Immature natural killer cell (primary cell): ENCODE results near the gene PHRF1. TPM values are rescaled to one million over a fixed set of nuclear protein-coding genes. Genes with fewer than 3 reads are reported as not detected.

Source experiments
- DNase-seq, 3 donors: peaks; one replicate each; pipeline ENCODE4 v3.0.0; 2022; ENCODE audit warnings: mixed read lengths in 1 of 3
- H3K27ac Mint-ChIP-seq, 6 donors: one replicate each; pipeline ENCODE4 v1.8.0; 2020; ENCODE audit warnings: mixed read lengths in 6 of 6, mild to moderate bottlenecking in 5 of 6, inconsistent platforms in 4 of 6, moderate library complexity in 3 of 6
- H3K27me3 Mint-ChIP-seq, 3 donors: one replicate each; pipeline ENCODE4 v1.8.0; 2020 to 2021; ENCODE audit warnings: low read depth in 3 of 3, mild to moderate bottlenecking in 3 of 3, mixed read lengths in 3 of 3, moderate library complexity in 3 of 3, inconsistent platforms in 1 of 3
- H3K36me3 Mint-ChIP-seq, 3 donors: one replicate each; pipeline ENCODE4 v1.8.0; 2020; ENCODE audit warnings: mixed read lengths in 3 of 3, inconsistent platforms in 2 of 3, mild to moderate bottlenecking in 2 of 3
- H3K4me1 Mint-ChIP-seq, 2 donors: one replicate each; pipeline ENCODE4 v1.8.0; 2020; ENCODE audit warnings: inconsistent platforms in 2 of 2, mild to moderate bottlenecking in 2 of 2, mixed read lengths in 2 of 2, moderate library complexity in 1 of 2
- H3K4me3 Mint-ChIP-seq, 5 donors: one replicate each; pipeline ENCODE4 v1.8.0; 2020; ENCODE audit warnings: mild to moderate bottlenecking in 5 of 5, mixed read lengths in 5 of 5, inconsistent platforms in 3 of 5, moderate library complexity in 3 of 5
- H3K9me3 Mint-ChIP-seq, 6 donors: one replicate each; pipeline ENCODE4 v1.8.0; 2020; ENCODE audit warnings: mild to moderate bottlenecking in 6 of 6, mixed read lengths in 6 of 6, inconsistent platforms in 4 of 6, moderate library complexity in 3 of 6
- polyA plus RNA-seq, 3 donors: library from polyadenylated mRNA; unstranded; fragments of 300-500 nt; fragmentation: Illumina TruSeq; gene quantifications; one replicate each; pipeline ENCODE4 v1.2.3, GENCODE V29; 2021

The PHRF1 gene
- polyA plus RNA-seq, 3 donors from 2014 or later, result 4.0 to 17.5 (median 5.4) TPM

- DNase-seq, result no peak
- no peaks in the 10 kb centered on the region for H3K36me3 Mint-ChIP-seq
- H3K9me3 Mint-ChIP-seq, result peaks cover 0 to 2% (median 0%) of the 10 kb centered on the region in 6 donors
- no peaks in the 10 kb centered on the region for H3K4me1 Mint-ChIP-seq
- H3K4me3 Mint-ChIP-seq, result no peak overlapping the region
- peaks cover 0 to 2% (median 0%) of the 10 kb centered on the region in 3 donors for H3K27me3 Mint-ChIP-seq
- no peak overlapping the region for H3K27ac Mint-ChIP-seq
These were observed 27.3 kb upstream of the PHRF1 start for GRCh38 chr11:548700-549603.

- no peak overlapping the region for H3K4me3 Mint-ChIP-seq
- H3K27ac Mint-ChIP-seq, result no peak overlapping the region
- H3K4me1 Mint-ChIP-seq, result no peaks in the 10 kb centered on the region
- peaks cover 0 to 2% (median 0%) of the 10 kb centered on the region in 3 donors for H3K27me3 Mint-ChIP-seq
- no peaks in the 10 kb centered on the region for H3K36me3 Mint-ChIP-seq
- DNase-seq, result no peak
- peaks cover 0 to 2% (median 0%) of the 10 kb centered on the region in 6 donors for H3K9me3 Mint-ChIP-seq
These were observed 26.1 kb upstream of the PHRF1 start for GRCh38 chr11:550021-550745.

- H3K27ac Mint-ChIP-seq, result no peak overlapping the region
- no peak overlapping the region for H3K4me3 Mint-ChIP-seq
- no peaks in the 10 kb centered on the region for H3K36me3 Mint-ChIP-seq
- DNase-seq, result no peak
- peaks cover 0 to 2% (median 0%) of the 10 kb centered on the region in 6 donors for H3K9me3 Mint-ChIP-seq
- H3K4me1 Mint-ChIP-seq, result no peaks in the 10 kb centered on the region
- peaks cover 0 to under 1% (median 0%) of the 10 kb centered on the region in 3 donors for H3K27me3 Mint-ChIP-seq
These were observed 25.6 kb upstream of the PHRF1 start for GRCh38 chr11:550746-551085.

GRCh38 chr11:551131-551530 lies 25.1 kb upstream of the PHRF1 start:
- no peak for DNase-seq
- Mint-ChIP-seq H3K27ac (no peak overlapping the region), H3K4me3 (no peak overlapping the region), H3K4me1 (no peaks in the 10 kb centered on the region), H3K9me3 (peaks cover 0 to 2% (median 0%) of the 10 kb centered on the region in 6 donors), H3K36me3 (no peaks in the 10 kb centered on the region), H3K27me3 (no peaks in the 10 kb centered on the region)

- Mint-ChIP-seq H3K36me3 (no peaks in the 10 kb centered on the region), H3K9me3 (no peaks in the 10 kb centered on the region), H3K4me3 (no peak overlapping the region), H3K27me3 (peaks cover 0 to 2% (median 0%) of the 10 kb centered on the region in 3 donors), H3K4me1 (peaks cover 0 to 2% of the 10 kb centered on the region in 2 donors), H3K27ac (no peak overlapping the region)
- DNase-seq, result no peak
These were observed 24.7 kb upstream of the PHRF1 start for GRCh38 chr11:551596-551995.

GRCh38 chr11:553083-553987 lies 22.9 kb upstream of the PHRF1 start:
- H3K27ac Mint-ChIP-seq, result no peak overlapping the region
- H3K9me3 Mint-ChIP-seq, result no peaks in the 10 kb centered on the region
- peak overlapping the region in 1 of 5 donors; percentile 27 for H3K4me3 Mint-ChIP-seq
- H3K36me3 Mint-ChIP-seq, result no peaks in the 10 kb centered on the region
- no peak for DNase-seq
- H3K4me1 Mint-ChIP-seq, result peaks cover 0 to 2% of the 10 kb centered on the region in 2 donors
- H3K27me3 Mint-ChIP-seq, result peaks cover 0 to 5% (median 0%) of the 10 kb centered on the region in 3 donors

GRCh38 chr11:553988-554340 lies 22.3 kb upstream of the PHRF1 start:
- no peaks in the 10 kb centered on the region for H3K36me3 Mint-ChIP-seq
- DNase-seq, result no peak
- H3K9me3 Mint-ChIP-seq, result no peaks in the 10 kb centered on the region
- H3K27ac Mint-ChIP-seq, result no peak overlapping the region
- H3K27me3 Mint-ChIP-seq, result peaks cover 0 to 5% (median 0%) of the 10 kb centered on the region in 3 donors
- no peak overlapping the region for H3K4me3 Mint-ChIP-seq
- peaks cover 0 to 2% of the 10 kb centered on the region in 2 donors for H3K4me1 Mint-ChIP-seq

- peaks cover under 1 to 2% of the 10 kb centered on the region in 2 donors for H3K4me1 Mint-ChIP-seq
- peak; percentile 76 to 78 (median 78) for DNase-seq
- peaks cover 0 to 5% (median 0%) of the 10 kb centered on the region in 3 donors for H3K27me3 Mint-ChIP-seq
- no peaks in the 10 kb centered on the region for H3K36me3 Mint-ChIP-seq
- no peak overlapping the region for H3K27ac Mint-ChIP-seq
- peak overlapping the region in 4 of 5 donors; percentile 38 to 66 (median 48) for H3K4me3 Mint-ChIP-seq
- H3K9me3 Mint-ChIP-seq, result no peaks in the 10 kb centered on the region
These were observed 21.6 kb upstream of the PHRF1 start for GRCh38 chr11:554428-555226.

GRCh38 chr11:555227-555779 lies 21.0 kb upstream of the PHRF1 start:
- Mint-ChIP-seq H3K4me1 (peaks cover 6 to 7% of the 10 kb centered on the region in 2 donors), H3K36me3 (no peaks in the 10 kb centered on the region), H3K9me3 (no peaks in the 10 kb centered on the region), H3K27ac (no peak overlapping the region), H3K4me3 (no peak overlapping the region), H3K27me3 (peaks cover 0 to 8% (median 6%) of the 10 kb centered on the region in 3 donors)
- DNase-seq, result no peak

- H3K27me3 Mint-ChIP-seq, result peaks cover 0 to 11% (median 6%) of the 10 kb centered on the region in 3 donors
These were observed 20.2 kb upstream of the PHRF1 start for GRCh38 chr11:555780-556661.

GRCh38 chr11:556662-557256 lies 19.5 kb upstream of the PHRF1 start:
- Mint-ChIP-seq H3K9me3 (no peaks in the 10 kb centered on the region), H3K4me1 (peaks cover 6 to 12% of the 10 kb centered on the region in 2 donors), H3K36me3 (no peaks in the 10 kb centered on the region), H3K27me3 (peaks cover 0 to 11% (median 6%) of the 10 kb centered on the region in 3 donors), H3K4me3 (peak overlapping the region; percentile 30 to 62 (median 45)), H3K27ac (no peak overlapping the region)
- DNase-seq, result no peak

More at GRCh38 chr11:555780-556661, 20.2 kb upstream of the PHRF1 start:
- no peak for DNase-seq
- Mint-ChIP-seq H3K36me3 (no peaks in the 10 kb centered on the region), H3K4me1 (peaks cover 6 to 7% of the 10 kb centered on the region in 2 donors), H3K27ac (no peak overlapping the region), H3K4me3 (peak overlapping the region; percentile 30 to 62 (median 45)), H3K9me3 (no peaks in the 10 kb centered on the region)
